ENCODE data around the gene COBL.
"Not testable (repeated sequence)": the region's sequence is repeated elsewhere in the genome, so short reads cannot be mapped to it uniquely, and the experiment has no call there.

COBL gene

DNA sequence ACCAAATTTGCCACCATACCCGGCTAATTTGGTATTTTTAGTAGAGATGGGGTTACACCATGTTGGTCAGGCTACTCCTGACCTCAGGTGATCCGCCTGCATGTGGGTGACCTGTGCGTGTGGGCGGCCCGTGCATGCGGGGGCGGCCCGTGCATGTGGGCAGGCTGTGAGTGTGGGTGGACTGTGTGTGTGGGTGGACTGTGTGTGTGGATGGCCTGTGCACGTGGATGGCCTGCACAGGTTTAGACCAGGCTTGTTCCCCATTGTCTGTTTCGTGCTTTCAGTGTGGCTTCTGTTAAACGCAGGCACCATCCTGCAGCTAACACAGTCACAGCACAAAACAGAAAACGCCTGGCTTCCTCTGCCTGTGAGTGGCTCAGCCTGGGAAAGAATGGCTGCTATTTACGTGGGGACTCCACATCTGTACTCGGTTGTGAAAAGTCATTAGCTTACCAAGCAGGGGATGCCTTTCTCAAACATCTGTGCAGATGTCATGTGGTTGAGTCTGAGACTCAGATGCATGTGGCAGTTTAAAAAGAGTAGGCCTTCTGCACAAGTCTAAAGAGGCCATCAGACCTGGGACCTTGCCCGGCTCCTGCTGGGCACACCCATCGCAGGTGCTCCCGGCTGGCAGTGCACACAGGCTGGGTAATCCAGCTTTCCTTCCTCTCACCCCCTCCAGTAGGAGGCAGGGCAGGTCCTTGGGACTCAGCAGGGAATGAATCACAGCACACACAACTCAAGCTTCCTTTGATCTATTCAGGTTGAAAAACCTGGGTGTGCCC lies 91.6 kb downstream of the COBL start:
- Mint-ChIP-seq H3K27ac (ENCODE audit: low read depth) (no peak overlapping the region), H3K4me1 (no peaks in the 10 kb centered on the region), H3K4me3 (no peak overlapping the region), H3K27me3 (peaks cover 3% of the 10 kb centered on the region), H3K9me3 (no peaks in the 10 kb centered on the region), H3K36me3 (ENCODE audit: insufficient read depth) (peaks cover 4% of the 10 kb centered on the region)
- ATAC-seq (replicated peaks; ENCODE audit: extremely low read depth, poor library complexity, severe bottlenecking) (no peak), DNase-seq (ENCODE audit: low spot score in 2 of 2) (no peak)

DNA sequence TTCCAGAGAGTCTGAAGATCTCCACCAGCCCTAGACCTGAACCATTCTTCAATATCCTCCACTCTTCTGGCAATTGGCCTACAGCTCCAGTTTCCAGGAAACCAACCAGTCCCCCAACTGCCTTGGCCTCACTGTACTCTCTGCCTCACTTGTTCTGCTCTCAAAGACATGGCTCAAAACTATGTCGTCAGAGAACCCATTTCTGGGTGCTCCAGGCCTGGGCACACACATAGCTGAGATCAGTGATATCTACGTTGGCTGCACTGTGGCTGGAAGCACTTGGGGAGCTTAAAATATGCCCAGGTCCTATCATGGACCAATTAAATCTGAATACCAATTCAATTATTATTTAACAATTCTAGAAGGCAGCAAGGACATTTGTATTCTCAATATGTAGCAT lies 93.1 kb downstream of the COBL start:
- ATAC-seq (replicated peaks; ENCODE audit: extremely low read depth, poor library complexity, severe bottlenecking) (no peak), DNase-seq (ENCODE audit: low spot score in 2 of 2) (no peak)
- Mint-ChIP-seq H3K27ac (ENCODE audit: low read depth) (no peak overlapping the region), H3K36me3 (ENCODE audit: insufficient read depth) (peaks cover 2% of the 10 kb centered on the region), H3K27me3 (peaks cover 9% of the 10 kb centered on the region), H3K4me1 (no peaks in the 10 kb centered on the region), H3K4me3 (no peak overlapping the region), H3K9me3 (no peaks in the 10 kb centered on the region)

DNA sequence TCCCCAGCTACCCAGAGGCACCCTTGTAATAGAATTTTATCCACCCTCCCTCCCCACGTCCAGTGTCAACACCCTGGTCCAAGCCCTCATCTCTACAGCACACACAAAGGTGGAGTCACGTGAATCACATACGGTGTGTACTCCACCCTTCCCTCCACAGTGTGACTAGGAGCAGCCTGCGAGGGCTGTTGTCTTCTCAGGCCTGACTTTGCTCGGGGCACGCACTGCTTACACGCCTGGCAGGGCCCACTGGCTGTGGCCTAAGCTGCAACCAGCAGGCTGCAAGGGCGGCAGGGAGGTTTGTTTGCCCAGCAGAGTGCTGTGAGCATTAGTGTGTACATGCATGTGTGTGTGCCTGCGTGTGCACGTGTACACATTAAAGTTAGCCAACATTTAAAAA lies 93.7 kb downstream of the COBL start:
- H3K4me3 Mint-ChIP-seq: no peak overlapping the region
- peaks cover 2% of the 10 kb centered on the region for H3K36me3 Mint-ChIP-seq (ENCODE audit: insufficient read depth)
- no peaks in the 10 kb centered on the region for H3K9me3 Mint-ChIP-seq
- no peak overlapping the region for H3K27ac Mint-ChIP-seq (ENCODE audit: low read depth)
- H3K4me1 Mint-ChIP-seq: no peaks in the 10 kb centered on the region
- peaks cover 9% of the 10 kb centered on the region for H3K27me3 Mint-ChIP-seq
- ATAC-seq (replicated peaks; ENCODE audit: extremely low read depth, poor library complexity, severe bottlenecking): no peak
- DNase-seq (ENCODE audit: low spot score in 2 of 2): no peak

DNA sequence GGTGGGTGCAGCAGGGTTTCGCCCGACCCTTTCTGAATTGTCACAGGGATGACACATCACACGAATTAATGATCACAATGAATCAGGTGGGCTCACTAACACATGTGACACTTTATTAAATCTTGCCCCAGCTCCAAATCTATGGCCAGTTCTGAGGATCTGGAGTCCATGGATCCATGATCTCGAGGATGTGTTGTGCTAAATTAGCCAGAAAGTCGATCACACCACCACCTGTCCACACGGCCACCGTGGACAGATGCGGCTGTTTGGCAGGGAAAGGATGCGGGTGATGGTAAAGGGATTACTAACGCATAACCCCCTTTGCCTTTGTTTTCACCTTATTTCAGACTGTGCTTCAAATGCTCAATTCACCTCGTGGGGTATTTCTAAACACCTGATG lies 96.4 kb downstream of the COBL start:
- H3K4me3 Mint-ChIP-seq: no peak overlapping the region
- DNase-seq (ENCODE audit: low spot score in 2 of 2): no peak
- no peak overlapping the region for H3K27ac Mint-ChIP-seq (ENCODE audit: low read depth)
- ATAC-seq (replicated peaks; ENCODE audit: extremely low read depth, poor library complexity, severe bottlenecking): no peak
- peaks cover 9% of the 10 kb centered on the region for H3K27me3 Mint-ChIP-seq
- no peaks in the 10 kb centered on the region for H3K4me1 Mint-ChIP-seq
- no peaks in the 10 kb centered on the region for H3K9me3 Mint-ChIP-seq
- H3K36me3 Mint-ChIP-seq (ENCODE audit: insufficient read depth): peaks cover 2% of the 10 kb centered on the region

DNA sequence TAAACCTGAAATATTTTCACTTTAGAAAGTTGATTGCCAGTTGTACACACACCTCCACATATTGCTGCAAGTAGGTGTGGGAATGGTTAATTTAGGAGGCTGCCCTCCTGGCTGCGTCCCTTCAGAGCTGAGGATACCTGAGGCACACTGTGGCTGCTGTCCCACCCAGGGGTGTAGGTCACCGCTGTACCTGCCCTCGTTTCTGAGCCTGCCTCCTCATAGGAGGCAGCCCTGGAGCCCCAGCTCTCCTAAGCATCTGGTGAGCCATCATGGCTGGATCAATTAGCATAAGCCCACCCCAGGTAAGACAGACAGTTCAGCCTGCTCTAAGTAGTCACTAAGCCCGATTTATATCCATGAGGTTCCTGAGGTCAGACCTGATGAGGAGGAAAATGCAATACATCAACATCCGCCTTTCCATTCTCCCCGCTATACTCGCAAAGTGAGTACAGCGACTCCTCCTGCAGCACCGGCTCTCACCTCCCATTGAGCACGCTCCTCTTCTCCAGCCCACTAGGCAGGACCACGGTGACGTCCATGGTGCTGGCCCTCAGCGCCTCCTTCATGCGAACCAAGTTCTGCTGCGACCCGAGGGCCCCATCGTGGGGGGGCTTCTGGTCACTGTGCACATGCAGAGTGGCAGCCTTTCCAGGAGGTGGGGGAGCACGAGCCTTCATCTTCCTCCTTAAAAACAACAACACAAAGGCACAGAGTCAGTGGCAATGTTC lies 97.2 kb downstream of the COBL start:
- peaks cover 2% of the 10 kb centered on the region for H3K36me3 Mint-ChIP-seq (ENCODE audit: insufficient read depth)
- no peaks in the 10 kb centered on the region for H3K4me1 Mint-ChIP-seq
- H3K9me3 Mint-ChIP-seq: no peaks in the 10 kb centered on the region
- H3K4me3 Mint-ChIP-seq: no peak overlapping the region
- H3K27ac Mint-ChIP-seq (ENCODE audit: low read depth): no peak overlapping the region
- peaks cover 9% of the 10 kb centered on the region for H3K27me3 Mint-ChIP-seq
- DNase-seq (ENCODE audit: low spot score in 2 of 2) (no peak), ATAC-seq (replicated peaks; ENCODE audit: extremely low read depth, poor library complexity, severe bottlenecking) (no peak)

DNA sequence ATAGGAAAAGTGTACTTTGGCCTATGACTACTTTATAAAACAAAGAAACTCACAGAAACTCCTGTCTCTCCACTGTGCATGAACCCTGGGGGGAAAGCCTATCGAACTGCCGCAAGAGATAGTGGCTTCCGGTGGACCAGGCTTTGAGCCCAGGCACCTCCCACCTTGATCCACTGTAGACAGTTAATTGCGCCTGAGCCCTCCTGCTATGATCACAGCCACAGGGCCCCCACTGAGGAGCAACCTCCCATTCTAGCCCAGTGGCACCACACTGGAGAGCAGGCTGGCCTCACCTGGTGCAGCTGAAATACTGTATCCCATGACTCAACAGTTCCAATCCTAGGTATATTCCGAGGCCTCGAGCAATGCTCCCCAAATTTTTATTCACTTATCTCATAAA lies 98.8 kb downstream of the COBL start:
- Mint-ChIP-seq H3K4me3 (no peak overlapping the region), H3K27ac (ENCODE audit: low read depth) (no peak overlapping the region), H3K9me3 (no peaks in the 10 kb centered on the region), H3K27me3 (peaks cover 9% of the 10 kb centered on the region), H3K36me3 (ENCODE audit: insufficient read depth) (peaks cover 2% of the 10 kb centered on the region), H3K4me1 (no peaks in the 10 kb centered on the region)
- ATAC-seq (replicated peaks; ENCODE audit: extremely low read depth, poor library complexity, severe bottlenecking): no peak
- no peak for DNase-seq (ENCODE audit: low spot score in 2 of 2)

DNA sequence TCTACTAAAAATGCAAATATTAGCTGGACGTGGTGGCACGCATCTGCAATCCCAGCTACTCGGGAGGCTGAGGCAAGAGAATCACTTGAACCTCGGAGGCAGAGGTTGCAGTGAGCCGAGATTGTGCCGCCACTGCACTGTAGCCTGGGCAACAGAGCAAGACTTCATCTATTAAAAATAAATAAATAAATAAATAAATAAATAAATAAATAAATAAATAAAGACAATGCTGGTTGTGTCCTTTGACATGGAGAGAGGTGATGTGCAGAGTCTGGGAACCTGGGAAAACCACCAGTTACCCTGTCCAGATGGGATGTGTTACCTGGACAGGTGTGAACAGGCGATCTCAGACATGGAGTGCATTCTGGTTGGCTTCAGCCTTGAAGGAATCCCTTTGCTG lies 102.5 kb downstream of the COBL start:
- no peaks in the 10 kb centered on the region for H3K4me1 Mint-ChIP-seq
- H3K4me3 Mint-ChIP-seq: no peak overlapping the region
- H3K9me3 Mint-ChIP-seq: no peaks in the 10 kb centered on the region
- no peaks in the 10 kb centered on the region for H3K36me3 Mint-ChIP-seq (ENCODE audit: insufficient read depth)
- H3K27me3 Mint-ChIP-seq: no peaks in the 10 kb centered on the region
- ATAC-seq (replicated peaks; ENCODE audit: extremely low read depth, poor library complexity, severe bottlenecking): no peak
- no peak for DNase-seq (ENCODE audit: low spot score in 2 of 2)
- no peak overlapping the region for H3K27ac Mint-ChIP-seq (ENCODE audit: low read depth)

DNA sequence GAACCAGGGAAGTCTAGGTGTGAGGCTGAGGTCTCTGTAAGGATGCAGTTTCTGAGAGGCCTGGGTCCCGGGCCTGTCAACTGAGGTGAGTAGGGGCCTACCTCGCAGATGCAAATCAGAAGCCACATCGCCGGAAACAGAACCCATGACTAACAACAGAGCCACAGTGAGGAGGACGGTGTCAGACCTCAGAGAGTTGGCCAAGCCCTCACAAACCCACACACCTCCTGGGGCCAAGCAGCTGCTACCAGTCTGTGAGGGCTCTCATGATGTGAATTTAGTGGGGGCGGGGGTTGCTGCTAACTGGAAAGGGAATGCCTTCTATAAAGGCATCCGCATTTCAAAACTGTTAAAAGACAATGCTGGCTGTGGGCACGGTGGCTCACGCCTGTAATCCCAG lies 103.0 kb downstream of the COBL start:
- H3K4me3 Mint-ChIP-seq: no peak overlapping the region
- DNase-seq (ENCODE audit: low spot score in 2 of 2) (no peak), ATAC-seq (replicated peaks; ENCODE audit: extremely low read depth, poor library complexity, severe bottlenecking) (no peak)
- no peaks in the 10 kb centered on the region for H3K36me3 Mint-ChIP-seq (ENCODE audit: insufficient read depth)
- H3K27me3 Mint-ChIP-seq: no peaks in the 10 kb centered on the region
- no peak overlapping the region for H3K27ac Mint-ChIP-seq (ENCODE audit: low read depth)
- no peaks in the 10 kb centered on the region for H3K4me1 Mint-ChIP-seq
- no peaks in the 10 kb centered on the region for H3K9me3 Mint-ChIP-seq

DNA sequence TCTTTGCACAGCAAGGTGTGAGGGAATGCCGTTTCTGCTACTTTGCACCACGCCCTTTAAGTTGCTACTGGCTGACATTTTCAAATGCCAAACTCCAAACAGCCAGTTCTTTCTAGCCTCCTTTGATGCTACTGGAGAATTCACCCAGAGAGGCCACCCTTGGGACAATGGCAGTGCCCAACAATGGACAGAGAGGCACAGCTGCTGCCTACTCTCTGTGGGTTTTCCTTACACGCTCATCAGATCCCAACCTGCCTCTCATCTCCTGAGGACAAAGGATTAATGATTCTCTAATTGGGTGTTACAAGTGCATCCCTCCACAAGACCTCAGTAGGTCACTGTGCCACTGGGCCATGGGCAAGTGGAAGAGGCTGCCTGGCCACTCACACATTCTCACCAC lies 105.8 kb downstream of the COBL start:
- Mint-ChIP-seq H3K27me3 (no peaks in the 10 kb centered on the region), H3K4me1 (no peaks in the 10 kb centered on the region), H3K4me3 (no peak overlapping the region), H3K36me3 (ENCODE audit: insufficient read depth) (no peaks in the 10 kb centered on the region), H3K27ac (ENCODE audit: low read depth) (no peak overlapping the region), H3K9me3 (no peaks in the 10 kb centered on the region)
- ATAC-seq (replicated peaks; ENCODE audit: extremely low read depth, poor library complexity, severe bottlenecking): no peak
- no peak for DNase-seq (ENCODE audit: low spot score in 2 of 2)

DNA sequence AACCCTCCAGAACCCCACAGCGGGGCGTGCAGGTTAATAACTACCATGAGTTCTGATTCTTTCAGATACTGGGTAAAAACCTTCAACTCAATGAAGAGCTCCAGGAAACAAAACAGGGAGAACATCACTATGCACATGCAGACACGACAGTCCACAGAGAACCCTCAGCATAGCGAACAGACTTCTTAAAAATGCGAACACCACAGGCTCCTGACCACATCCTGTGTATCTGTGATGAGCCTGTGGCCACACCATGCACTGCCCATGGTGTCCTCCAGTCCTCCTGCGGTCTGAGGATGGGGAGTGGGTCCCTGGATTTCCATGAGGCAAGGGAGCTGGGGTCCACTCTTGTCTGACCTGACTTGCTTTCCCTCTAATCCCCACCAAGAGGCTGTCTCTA lies 107.2 kb downstream of the COBL start:
- H3K27me3 Mint-ChIP-seq: no peaks in the 10 kb centered on the region
- no peak overlapping the region for H3K27ac Mint-ChIP-seq (ENCODE audit: low read depth)
- DNase-seq (ENCODE audit: low spot score in 2 of 2) (no peak), ATAC-seq (replicated peaks; ENCODE audit: extremely low read depth, poor library complexity, severe bottlenecking) (no peak)
- H3K4me1 Mint-ChIP-seq: no peaks in the 10 kb centered on the region
- no peaks in the 10 kb centered on the region for H3K9me3 Mint-ChIP-seq
- no peaks in the 10 kb centered on the region for H3K36me3 Mint-ChIP-seq (ENCODE audit: insufficient read depth)
- H3K4me3 Mint-ChIP-seq: no peak overlapping the region

DNA sequence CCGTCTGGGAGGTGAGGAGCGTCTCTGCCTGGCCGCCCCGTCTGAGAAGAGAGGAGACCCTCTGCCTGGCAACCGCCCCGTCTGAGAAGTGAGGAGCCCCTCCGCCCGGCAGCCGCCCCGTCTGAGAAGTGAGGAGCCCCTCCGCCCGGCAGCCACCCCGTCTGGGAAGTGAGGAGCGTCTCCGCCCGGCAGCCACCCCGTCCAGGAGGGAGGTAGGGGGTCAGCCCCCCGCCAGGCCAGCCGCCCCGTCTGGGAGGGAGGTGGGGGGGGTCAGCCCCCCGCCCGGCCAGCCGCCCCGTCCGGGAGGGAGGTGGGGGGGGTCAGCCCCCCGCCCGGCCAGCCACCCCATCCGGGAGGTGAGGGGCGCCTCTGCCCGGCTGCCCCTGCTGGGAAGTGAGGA lies 108.5 kb downstream of the COBL start:
- not testable (repeated sequence) for H3K27me3 Mint-ChIP-seq; DNase-seq (ENCODE audit: low spot score in 2 of 2); H3K27ac Mint-ChIP-seq (ENCODE audit: low read depth); H3K4me3 Mint-ChIP-seq; ATAC-seq (replicated peaks; ENCODE audit: extremely low read depth, poor library complexity, severe bottlenecking); H3K36me3 Mint-ChIP-seq (ENCODE audit: insufficient read depth); H3K4me1 Mint-ChIP-seq; H3K9me3 Mint-ChIP-seq

DNA sequence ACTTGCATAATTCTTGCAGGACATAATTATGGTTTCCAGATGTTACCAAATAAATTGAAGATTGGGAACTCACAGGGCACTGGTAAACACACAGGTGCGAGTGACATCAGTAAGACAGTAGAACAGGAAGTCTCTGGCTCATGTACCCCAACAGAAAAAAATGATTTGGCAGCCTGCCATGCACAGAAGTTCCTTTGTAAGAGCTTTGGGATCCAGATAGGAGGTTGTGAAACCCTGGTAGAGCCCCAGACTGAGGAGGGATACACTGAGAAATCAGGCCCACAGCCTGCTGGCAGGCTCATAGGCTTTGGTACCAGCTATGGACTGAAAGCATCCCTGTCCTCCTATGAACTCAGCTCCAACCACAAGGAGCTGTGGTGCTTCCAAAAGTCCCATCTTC lies 118.0 kb downstream of the COBL start:
- Mint-ChIP-seq H3K4me1 (no peaks in the 10 kb centered on the region), H3K9me3 (no peaks in the 10 kb centered on the region), H3K4me3 (no peak overlapping the region), H3K27me3 (peaks cover 52% of the 10 kb centered on the region), H3K27ac (ENCODE audit: low read depth) (no peak overlapping the region), H3K36me3 (ENCODE audit: insufficient read depth) (no peaks in the 10 kb centered on the region)
- DNase-seq (ENCODE audit: low spot score in 2 of 2) (no peak), ATAC-seq (replicated peaks; ENCODE audit: extremely low read depth, poor library complexity, severe bottlenecking) (no peak)

DNA sequence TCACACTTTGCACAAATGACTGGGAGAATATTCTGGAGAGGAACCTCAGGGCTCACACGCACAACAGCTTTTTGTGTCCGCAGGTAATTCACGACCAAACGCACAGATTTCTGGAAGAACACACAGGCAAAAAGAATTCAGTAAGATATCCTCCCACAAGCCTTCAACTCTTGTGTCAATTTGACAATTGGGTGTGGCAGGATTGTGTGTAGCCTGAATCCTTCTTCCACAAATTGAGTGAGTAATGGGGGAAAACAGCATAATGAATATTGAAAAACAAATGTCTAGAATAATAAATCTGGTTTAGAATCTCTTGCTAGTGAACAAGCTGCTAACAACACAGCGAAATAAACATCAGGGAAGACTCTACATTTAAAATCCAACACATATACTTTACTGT lies 125.6 kb downstream of the COBL start:
- Mint-ChIP-seq H3K4me3 (no peak overlapping the region), H3K9me3 (no peaks in the 10 kb centered on the region), H3K36me3 (ENCODE audit: insufficient read depth) (no peaks in the 10 kb centered on the region), H3K27me3 (peaks cover 2% of the 10 kb centered on the region), H3K27ac (ENCODE audit: low read depth) (no peak overlapping the region), H3K4me1 (no peaks in the 10 kb centered on the region)
- DNase-seq (ENCODE audit: low spot score in 2 of 2): no peak
- ATAC-seq (replicated peaks; ENCODE audit: extremely low read depth, poor library complexity, severe bottlenecking): no peak
